Keratinocyte (primary cell): ENCODE results near the gene ACVR1.

Experiments used
- EZH2 ChIP-seq: IDR thresholded peaks from one replicate; pipeline ENCODE4 v1.6.1; 2012; ENCODE audit warnings: inconsistent platforms, mild to moderate bottlenecking, low read length, moderate library complexity
- TF ChIP-seq, protein P1 (sequence below), 3 experiments: IDR thresholded peaks in 1 of 3; conservative IDR thresholded peaks in 1 of 3; optimal IDR thresholded peaks in 1 of 3; 2 replicates in 2 of 3; 3 replicates in 1 of 3; pipeline versions ENCODE3 to v1.5.1; 2011; ENCODE audit warnings: low read length in 3 of 3, mild to moderate bottlenecking in 3 of 3, moderate library complexity in 2 of 3, control low read depth in 1 of 3, inconsistent platforms in 1 of 3; ENCODE audit not compliant: insufficient read depth in 2 of 3; ENCODE audit errors: extremely low read depth in 1 of 3

DNA sequence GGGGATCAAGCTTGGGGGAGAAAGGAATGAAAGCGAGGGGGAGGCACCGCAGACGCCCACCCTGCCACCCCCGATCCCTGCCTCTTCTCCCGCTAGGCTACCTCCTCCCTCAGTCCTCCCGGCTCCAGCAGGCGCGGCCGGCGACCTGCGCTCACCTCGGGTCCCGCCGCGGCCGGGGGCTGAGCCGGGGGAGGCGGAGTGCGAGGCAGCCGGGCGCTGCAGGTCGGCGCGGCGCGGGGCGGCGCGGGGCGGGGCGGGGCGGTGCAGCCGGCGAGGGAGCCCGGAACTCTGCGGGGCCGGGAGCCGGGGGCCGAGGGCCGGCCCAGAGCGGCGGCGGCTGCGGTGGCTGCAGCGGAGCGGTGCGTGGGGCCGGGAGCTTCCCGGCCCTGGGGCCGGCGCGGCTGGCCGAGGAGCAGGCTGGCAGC, 477 bp downstream of the ACVR1 start:
- TF ChIP-seq, protein P1, sequence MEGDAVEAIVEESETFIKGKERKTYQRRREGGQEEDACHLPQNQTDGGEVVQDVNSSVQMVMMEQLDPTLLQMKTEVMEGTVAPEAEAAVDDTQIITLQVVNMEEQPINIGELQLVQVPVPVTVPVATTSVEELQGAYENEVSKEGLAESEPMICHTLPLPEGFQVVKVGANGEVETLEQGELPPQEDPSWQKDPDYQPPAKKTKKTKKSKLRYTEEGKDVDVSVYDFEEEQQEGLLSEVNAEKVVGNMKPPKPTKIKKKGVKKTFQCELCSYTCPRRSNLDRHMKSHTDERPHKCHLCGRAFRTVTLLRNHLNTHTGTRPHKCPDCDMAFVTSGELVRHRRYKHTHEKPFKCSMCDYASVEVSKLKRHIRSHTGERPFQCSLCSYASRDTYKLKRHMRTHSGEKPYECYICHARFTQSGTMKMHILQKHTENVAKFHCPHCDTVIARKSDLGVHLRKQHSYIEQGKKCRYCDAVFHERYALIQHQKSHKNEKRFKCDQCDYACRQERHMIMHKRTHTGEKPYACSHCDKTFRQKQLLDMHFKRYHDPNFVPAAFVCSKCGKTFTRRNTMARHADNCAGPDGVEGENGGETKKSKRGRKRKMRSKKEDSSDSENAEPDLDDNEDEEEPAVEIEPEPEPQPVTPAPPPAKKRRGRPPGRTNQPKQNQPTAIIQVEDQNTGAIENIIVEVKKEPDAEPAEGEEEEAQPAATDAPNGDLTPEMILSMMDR (optimal IDR thresholded peaks at IDR 0.05 in 1 of 3, IDR thresholded peaks at IDR 0.05 in 1 of 3, conservative IDR thresholded peaks at IDR 0.05 in 1 of 3; ENCODE audit: extremely low read depth in 1 of 3, insufficient read depth in 2 of 3, low read length in 3 of 3) = no peak
- TF ChIP-seq EZH2 = no peak
